Thyroid gland (tissue), 4 donors: Measurements from ENCODE around the gene GTPBP6.

Experiments
- CTCF ChIP-seq, 6 experiments: fragments of 200-600 bp in 3 of 6; fragments of 450-650 bp in 3 of 6; sonication (generic) in 3 of 6; IDR thresholded peaks; one replicate each; pipeline ENCODE4 v1.5.1; 2016 to 2019; ENCODE audit warnings: antibody characterized with exemption in 6 of 6, mild to moderate bottlenecking in 2 of 6, inconsistent platforms in 1 of 6, moderate library complexity in 1 of 6
- POLR2A ChIP-seq, 2 donors: fragments of 450-650 bp; IDR thresholded peaks; one replicate each; pipeline ENCODE4 v1.6.1; 2017; ENCODE audit warnings: antibody characterized with exemption in 2 of 2, mild to moderate bottlenecking in 2 of 2, moderate library complexity in 1 of 2

DNA sequence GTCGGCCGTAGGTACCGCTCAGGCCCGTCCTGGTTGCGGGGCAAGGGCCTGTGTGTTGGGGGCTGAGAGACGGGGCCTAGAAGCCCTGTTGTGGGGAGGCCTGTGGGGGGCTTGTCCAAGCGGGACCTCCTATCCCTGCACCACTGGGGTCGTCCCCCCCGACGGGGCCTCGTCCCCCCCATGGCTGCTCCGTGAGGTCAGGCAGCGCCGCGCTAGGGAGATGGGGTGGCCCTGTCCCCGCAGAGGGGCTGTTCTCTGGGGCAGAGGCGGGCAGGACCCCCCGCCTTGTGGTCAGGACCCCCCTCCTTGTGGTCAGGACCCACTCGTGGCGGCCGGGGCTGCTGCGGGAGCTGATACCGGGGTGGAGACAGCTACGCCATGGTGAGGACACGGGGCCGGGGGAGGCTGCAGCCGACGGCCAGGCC is 12.1 kb upstream of the GTPBP6 start:
- TF ChIP-seq CTCF (IDR thresholded peaks at IDR 0.05) (no peak), POLR2A (IDR thresholded peaks at IDR 0.05) (no peak)
